ENCODE results near the gene NUP210. TPM values are rescaled to one million over a fixed set of nuclear protein-coding genes. Genes with fewer than 3 reads are reported as not detected.

The NUP210 gene
- 33.4 to 43.7 TPM (median 38.7 TPM) in 5 replicates for total RNA-seq (2022; extraction: Qiagen RNA extraction; ENCODE audit: low read depth)

DNA sequence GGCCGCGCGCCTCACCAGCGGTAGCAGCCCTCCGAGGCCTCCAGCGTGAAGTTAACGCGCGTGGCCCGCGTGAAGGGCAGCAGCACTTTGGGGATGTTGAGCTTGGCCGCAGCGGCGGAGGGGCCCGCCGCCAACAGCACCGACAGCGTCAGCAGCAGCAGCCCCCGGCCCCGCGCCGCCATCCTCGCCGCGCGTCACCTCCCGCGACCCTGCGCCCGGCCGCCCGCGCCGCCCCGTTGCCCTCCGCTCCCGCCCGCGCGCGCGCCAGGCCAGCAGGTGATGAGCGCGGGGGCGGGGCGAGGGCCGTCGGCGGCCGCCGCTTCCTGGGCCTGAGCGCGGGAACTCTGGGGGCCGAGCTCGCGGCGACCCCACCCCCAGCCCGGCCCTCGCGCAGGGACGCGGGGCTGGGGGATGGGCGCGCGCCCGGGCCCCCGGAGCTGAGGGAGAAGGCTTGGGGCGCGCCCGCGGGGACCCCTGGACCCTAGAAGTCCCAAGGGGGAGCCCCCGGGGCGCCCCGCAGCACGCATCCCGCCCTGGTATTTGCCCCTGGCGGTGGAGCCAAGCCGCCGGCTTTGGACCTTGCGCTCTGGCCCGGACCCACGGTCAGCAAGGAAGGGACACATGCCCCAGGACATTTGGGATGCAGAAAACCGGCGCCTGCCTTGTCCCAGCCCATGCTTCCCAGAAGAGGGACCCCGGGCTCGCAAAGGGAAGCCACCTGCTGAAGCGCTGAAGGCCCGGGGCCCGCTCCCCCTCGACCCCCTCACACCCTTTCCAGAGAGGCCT lies at the start of gene NUP210:
TSS of gene NUP210 (minus strand) at position 278 of the 786 bp plus-strand sequence. CDS start at position 182, 96 bp downstream.

Other genes with a start within 250 kb of the NUP210 start
- gene HDAC11, start 60.0 kb upstream of the NUP210 start, total RNA-seq (2022; extraction: Qiagen RNA extraction; ENCODE audit: low read depth): 5.5 to 12.3 TPM (median 7.5 TPM) in 5 replicates
- 1.5 to 2.8 TPM (median 2.3 TPM) in 5 replicates for gene FBLN2, start 128.8 kb upstream of the NUP210 start, total RNA-seq (2022; extraction: Qiagen RNA extraction; ENCODE audit: low read depth)

All from A549 treated with DMSO at 1 μM for 4 hours (cell line).